Caco-2 (cell line): ENCODE data around the gene LGI2. TPM values are rescaled to one million over a fixed set of nuclear protein-coding genes. Genes with fewer than 3 reads are reported as not detected.

Experiments used
- Bru-seq: library from RNA; stranded (reverse); fragments of 400-500 nt; gene quantifications from one replicate; lab custom pipeline; 2021; lab: Mats Ljungman, UMichigan
- BruChase-seq, 2 experiments: library from RNA; stranded (reverse); fragments of 400-500 nt; gene quantifications; one replicate each; lab custom pipeline; 2021; lab: Mats Ljungman, UMichigan
- BruUV-seq: library from RNA; stranded (reverse); fragments of 400-500 nt; replicated peaks from 2 replicates; lab custom pipeline; 2021; lab: Mats Ljungman, UMichigan
- CTCF ChIA-PET: fragments of 300-600 bp; sonication (Branson Sonifier 250); formaldehyde crosslinking; loops from one replicate; lab custom pipeline; 2022; ENCODE audit warnings: antibody characterized with exemption; lab: Charles Lee
- POLR2A ChIA-PET: fragments of 300-600 bp; sonication (Branson Sonifier 250); formaldehyde crosslinking; loops from one replicate; lab custom pipeline; 2022; ENCODE audit warnings: antibody characterized with exemption; lab: Charles Lee
- DNase-seq, 2 experiments: peaks; one replicate each; pipeline versions ENCODE4 v3.0.0 to v3.0.0-alpha.2; 2020 to 2022
- H3K27me3 ChIP-seq: replicated peaks from 2 replicates; pipeline ENCODE4 v1.6.0; 2011; ENCODE audit warnings: low read length; ENCODE audit not compliant: control insufficient read depth, insufficient read depth
- H3K36me3 ChIP-seq: 2 replicates; pipeline ENCODE4 v1.5.1; 2011; ENCODE audit warnings: low read length; ENCODE audit not compliant: control insufficient read depth, insufficient read depth
- H3K4me1 ChIP-seq: fragments of 250-450 bp; sonication (Bioruptor Pico); 2 replicates; pipeline ENCODE4 v1.5.1; 2020; ENCODE audit warnings: mild to moderate bottlenecking
- H3K4me3 ChIP-seq: 2 replicates; pipeline ENCODE4 v1.5.1; 2011; ENCODE audit warnings: low read depth, mild to moderate bottlenecking, control low read depth, low read length
- H3K9me3 ChIP-seq: fragments of 250-450 bp; sonication (Bioruptor Pico); 2 replicates; pipeline ENCODE4 v1.5.1; 2020; ENCODE audit warnings: mild to moderate bottlenecking, moderate library complexity
- H3K27ac Mint-ChIP-seq: one replicate; pipeline ENCODE4 v1.8.0; 2022; ENCODE audit warnings: mixed read lengths; ENCODE audit not compliant: unreplicated experiment
- H3K27me3 Mint-ChIP-seq: one replicate; pipeline ENCODE4 v1.8.0; 2022; ENCODE audit warnings: mixed read lengths; ENCODE audit not compliant: insufficient read depth, unreplicated experiment
- H3K36me3 Mint-ChIP-seq: one replicate; pipeline ENCODE4 v1.8.0; 2022; ENCODE audit warnings: mild to moderate bottlenecking, mixed read lengths; ENCODE audit not compliant: insufficient read depth, unreplicated experiment
- H3K4me1 Mint-ChIP-seq: one replicate; pipeline ENCODE4 v1.8.0; 2022; ENCODE audit warnings: low read depth, mixed read lengths; ENCODE audit not compliant: unreplicated experiment
- H3K4me3 Mint-ChIP-seq: one replicate; pipeline ENCODE4 v1.8.0; 2022; ENCODE audit warnings: mild to moderate bottlenecking, moderate library complexity, mixed read lengths; ENCODE audit not compliant: unreplicated experiment
- H3K9me3 Mint-ChIP-seq: one replicate; pipeline ENCODE4 v1.8.0; 2022; ENCODE audit warnings: mixed read lengths; ENCODE audit not compliant: unreplicated experiment
- intact Hi-C: fragments of 100-400 bp; cut with micrococcal nuclease; formaldehyde crosslinking; loops from one replicate; pipeline ENCODE4 v1.10.0; 2022; ENCODE audit not compliant: unreplicated experiment
- long read RNA-seq: library from polyadenylated mRNA; stranded (forward); transcript quantifications from one replicate; pipeline ENCODE4 v2.0.0, GENCODE V29; 2022
- total RNA-seq: library from RNA; stranded (reverse); gene quantifications from 2 replicates; pipeline ENCODE4 v1.2.3, GENCODE V29; 2022
- TF ChIP-seq, protein P1 (sequence below), 2 experiments: fragments of 200-600 bp in 1 of 2; IDR thresholded peaks; 1 replicate in 1 of 2; 2 replicates in 1 of 2; pipeline versions ENCODE4 v1.5.1 to v1.8.0; 2011 to 2022; ENCODE audit warnings: antibody characterized with exemption in 1 of 2, control low read depth in 1 of 2, inconsistent platforms in 1 of 2, low read depth in 1 of 2, low read length in 1 of 2, mild to moderate bottlenecking in 1 of 2, moderate library complexity in 1 of 2; ENCODE audit not compliant: insufficient read depth in 1 of 2, severe bottlenecking in 1 of 2, unreplicated experiment in 1 of 2

LGI2 gene, protein sequence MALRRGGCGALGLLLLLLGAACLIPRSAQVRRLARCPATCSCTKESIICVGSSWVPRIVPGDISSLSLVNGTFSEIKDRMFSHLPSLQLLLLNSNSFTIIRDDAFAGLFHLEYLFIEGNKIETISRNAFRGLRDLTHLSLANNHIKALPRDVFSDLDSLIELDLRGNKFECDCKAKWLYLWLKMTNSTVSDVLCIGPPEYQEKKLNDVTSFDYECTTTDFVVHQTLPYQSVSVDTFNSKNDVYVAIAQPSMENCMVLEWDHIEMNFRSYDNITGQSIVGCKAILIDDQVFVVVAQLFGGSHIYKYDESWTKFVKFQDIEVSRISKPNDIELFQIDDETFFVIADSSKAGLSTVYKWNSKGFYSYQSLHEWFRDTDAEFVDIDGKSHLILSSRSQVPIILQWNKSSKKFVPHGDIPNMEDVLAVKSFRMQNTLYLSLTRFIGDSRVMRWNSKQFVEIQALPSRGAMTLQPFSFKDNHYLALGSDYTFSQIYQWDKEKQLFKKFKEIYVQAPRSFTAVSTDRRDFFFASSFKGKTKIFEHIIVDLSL
- total RNA-seq: 7.5 and 8.3 TPM in 2 replicates
- percentile 56 among the genes with signal in this experiment for Bru-seq, nascent RNA
- percentile 63 among the genes with signal in this experiment for BruChase-seq, experiment 1, labeled RNA remaining after a 2-hour chase
- BruChase-seq, experiment 2, labeled RNA remaining after a 6-hour chase: percentile 70 among the genes with signal in this experiment
- long read RNA-seq, full-length matches to known transcripts: 5 of 9 reads
- long read RNA-seq, partial matches to known transcripts: 3 of 9 reads
- long read RNA-seq, other reads (novel, unspliced or antisense): 1 of 9 reads

- Histone ChIP-seq H3K4me1 (0 out of 2 replicates have a peak, but pooled peaks cover 6% of the 10 kb centered on the region), H3K9me3 (no peaks in the 10 kb centered on the region), H3K36me3 (no peaks in the 10 kb centered on the region), H3K4me3 (peak within 1 kb of the TSS; percentile 52), H3K27me3 (no peaks in the 10 kb centered on the region)
- intact Hi-C loops: loop anchor here (2.0 kb wide), 1 partner anchor 102 kb away; no protein-coding TSS in a partner anchor
- ChIA-PET CTCF (interaction anchor here (0.6 to 1.2 kb wide), 2 partner anchors 241 to 282 kb away, joined by 4 read pairs; partner anchors contain the start of gene ZCCHC4), POLR2A (no interaction called here)
- BruUV-seq: no TSS peak
- Mint-ChIP-seq H3K27ac (no peak within 1 kb of the TSS), H3K36me3 (peaks cover 4% of the 10 kb centered on the region), H3K4me1 (peaks cover 7% of the 10 kb centered on the region), H3K27me3 (peaks cover 11% of the 10 kb centered on the region), H3K9me3 (peaks cover 11% of the 10 kb centered on the region), H3K4me3 (peak within 1 kb of the TSS; percentile 72)
- TF ChIP-seq, protein P1, sequence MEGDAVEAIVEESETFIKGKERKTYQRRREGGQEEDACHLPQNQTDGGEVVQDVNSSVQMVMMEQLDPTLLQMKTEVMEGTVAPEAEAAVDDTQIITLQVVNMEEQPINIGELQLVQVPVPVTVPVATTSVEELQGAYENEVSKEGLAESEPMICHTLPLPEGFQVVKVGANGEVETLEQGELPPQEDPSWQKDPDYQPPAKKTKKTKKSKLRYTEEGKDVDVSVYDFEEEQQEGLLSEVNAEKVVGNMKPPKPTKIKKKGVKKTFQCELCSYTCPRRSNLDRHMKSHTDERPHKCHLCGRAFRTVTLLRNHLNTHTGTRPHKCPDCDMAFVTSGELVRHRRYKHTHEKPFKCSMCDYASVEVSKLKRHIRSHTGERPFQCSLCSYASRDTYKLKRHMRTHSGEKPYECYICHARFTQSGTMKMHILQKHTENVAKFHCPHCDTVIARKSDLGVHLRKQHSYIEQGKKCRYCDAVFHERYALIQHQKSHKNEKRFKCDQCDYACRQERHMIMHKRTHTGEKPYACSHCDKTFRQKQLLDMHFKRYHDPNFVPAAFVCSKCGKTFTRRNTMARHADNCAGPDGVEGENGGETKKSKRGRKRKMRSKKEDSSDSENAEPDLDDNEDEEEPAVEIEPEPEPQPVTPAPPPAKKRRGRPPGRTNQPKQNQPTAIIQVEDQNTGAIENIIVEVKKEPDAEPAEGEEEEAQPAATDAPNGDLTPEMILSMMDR (IDR thresholded peaks at IDR 0.05; ENCODE audit: insufficient read depth in 1 of 2, low read depth in 1 of 2, low read length in 1 of 2, severe bottlenecking in 1 of 2, unreplicated experiment in 1 of 2): no peak
- DNase-seq: peak in 1 of 2 experiments; percentile 46
These were observed at the start of gene LGI2 for GRCh38 chr4:25030277-25031076. Gene LGI2, minus strand, starts transcription at chr4:25030946. Its CDS starts 253 bp downstream, at chr4:25030693.

- H3K36me3 ChIP-seq: no peaks in the 10 kb centered on the region
- Mint-ChIP-seq H3K9me3 (no peaks in the 10 kb centered on the region), H3K36me3 (no peaks in the 10 kb centered on the region), H3K4me3 (no peak overlapping the region), H3K4me1 (peaks cover 19% of the 10 kb centered on the region), H3K27me3 (no peaks in the 10 kb centered on the region), H3K27ac (no peak overlapping the region)
- H3K4me1 ChIP-seq: peaks cover 19% of the 10 kb centered on the region
- DNase-seq: no peak
- ChIA-PET POLR2A (no interaction called here), CTCF (interaction anchor here (0.6 kb wide), 1 partner anchor 31 kb away, joined by 4 read pairs; no protein-coding TSS in a partner anchor)
- H3K27me3 ChIP-seq: no peaks in the 10 kb centered on the region
- BruUV-seq: no TSS peak
- H3K4me3 ChIP-seq: no peak overlapping the region
- H3K9me3 ChIP-seq: no peaks in the 10 kb centered on the region
- TF ChIP-seq, protein P1 (IDR thresholded peaks at IDR 0.05; ENCODE audit: insufficient read depth in 1 of 2, low read depth in 1 of 2, low read length in 1 of 2, severe bottlenecking in 1 of 2, unreplicated experiment in 1 of 2): no peak
- intact Hi-C loops: no loop called here
These were observed 47.8 kb upstream of the LGI2 start for GRCh38 chr4:25078523-25078922.
